Neural cell (in vitro differentiated cells): ENCODE data around the gene FAM193A. TPM values are rescaled to one million over a fixed set of nuclear protein-coding genes. Genes with fewer than 3 reads are reported as not detected.

ENCODE experiments used
- H2AFZ ChIP-seq: fragments of 200-600, 300-800 bp; sonication (generic), shearing (Covaris generic); 2 replicates; pipeline ENCODE4 v1.6.0; 2014; ENCODE audit warnings: low read depth, mild to moderate bottlenecking, antibody characterized with exemption, low read length, moderate library complexity
- H3F3A ChIP-seq: fragments of 200-600 bp; shearing (Covaris generic); 2 replicates; pipeline ENCODE4 v1.6.1; 2016; ENCODE audit warnings: mild to moderate bottlenecking, moderate library complexity, mixed read lengths, antibody characterized with exemption, low read length; ENCODE audit not compliant: insufficient read depth, poor library complexity, severe bottlenecking
- H3K27ac ChIP-seq: fragments of 200-600, 300-800 bp; sonication (generic), shearing (Covaris generic); 2 replicates; pipeline ENCODE4 v1.5.1; 2014; ENCODE audit warnings: mild to moderate bottlenecking, low read length, moderate library complexity
- H3K27me3 ChIP-seq: fragments of 300-800, 200-600 bp; sonication (generic), shearing (Covaris generic); 2 replicates; pipeline ENCODE4 v1.6.0; 2014; ENCODE audit warnings: mild to moderate bottlenecking, low read depth, low read length, moderate library complexity; ENCODE audit not compliant: insufficient read depth
- H3K36me3 ChIP-seq: fragments of 300-800, 200-600 bp; sonication (generic), shearing (Covaris generic); 2 replicates; pipeline ENCODE4 v1.5.1; 2014; ENCODE audit warnings: mild to moderate bottlenecking, antibody characterized with exemption, low read length, moderate library complexity; ENCODE audit not compliant: insufficient read depth
- H3K4me2 ChIP-seq: fragments of 300-800, 200-600 bp; sonication (generic), shearing (Covaris generic); 2 replicates; pipeline ENCODE4 v1.6.0; 2014; ENCODE audit warnings: mild to moderate bottlenecking, low read length
- H3K4me3 ChIP-seq: fragments of 300-800, 200-600 bp; sonication (generic), shearing (Covaris generic); 2 replicates; pipeline ENCODE4 v1.5.1; 2014; ENCODE audit warnings: mild to moderate bottlenecking, low read length, moderate library complexity
- H3K79me2 ChIP-seq: fragments of 200-600 bp; shearing (Covaris generic); replicated peaks from 2 replicates; pipeline ENCODE4 v1.6.0; 2014; ENCODE audit warnings: mild to moderate bottlenecking, low read length, moderate library complexity; ENCODE audit not compliant: insufficient read depth
- H3K9ac ChIP-seq: fragments of 300-800, 200-600 bp; sonication (generic), shearing (Covaris generic); 2 replicates; pipeline ENCODE4 v1.6.1; 2016; ENCODE audit warnings: mild to moderate bottlenecking, low read length, mixed read lengths
- H3K9me2 ChIP-seq: fragments of 200-600 bp; shearing (Covaris generic); 2 replicates; pipeline ENCODE4 v1.6.1; 2016; ENCODE audit warnings: mild to moderate bottlenecking, low read length, mixed read lengths; ENCODE audit not compliant: insufficient read depth
- H3K9me3 ChIP-seq: fragments of 200-600, 300-800 bp; sonication (generic), shearing (Covaris generic); 2 replicates; pipeline ENCODE4 v1.6.1; 2016; ENCODE audit warnings: mild to moderate bottlenecking, mixed run types, low read length, moderate library complexity, mixed read lengths
- H4K20me1 ChIP-seq: fragments of 200-600 bp; shearing (Covaris generic); 2 replicates; pipeline ENCODE4 v1.6.1; 2016; ENCODE audit warnings: mild to moderate bottlenecking, mixed run types; ENCODE audit not compliant: insufficient read depth
- EP300 ChIP-seq: fragments of 450-650 bp; conservative IDR thresholded peaks from 2 replicates; pipeline ENCODE4 v1.6.1; 2014; ENCODE audit warnings: antibody characterized with exemption, mild to moderate bottlenecking, moderate library complexity; ENCODE audit not compliant: poor library complexity, severe bottlenecking
- EZH2 ChIP-seq: fragments of 200-600, 300-800 bp; shearing (Covaris generic), sonication (generic); IDR thresholded peaks from 2 replicates; pipeline ENCODE4 v1.6.1; 2014; ENCODE audit warnings: antibody characterized with exemption, low read length, borderline replicate concordance, mild to moderate bottlenecking; ENCODE audit not compliant: insufficient read depth, poor library complexity, severe bottlenecking
- MXI1 ChIP-seq: fragments of 450-650 bp; conservative IDR thresholded peaks from 2 replicates; pipeline ENCODE4 v1.6.1; 2014; ENCODE audit warnings: antibody characterized with exemption, mild to moderate bottlenecking; ENCODE audit not compliant: poor library complexity, severe bottlenecking
- POLR2AphosphoS5 ChIP-seq: IDR thresholded peaks from 2 replicates; pipeline ENCODE4 v1.6.1; 2012
- RAD21 ChIP-seq: fragments of 450-650 bp; conservative IDR thresholded peaks from 2 replicates; pipeline ENCODE4 v1.6.1; 2014; ENCODE audit warnings: antibody characterized with exemption, mild to moderate bottlenecking, moderate library complexity
- SMC3 ChIP-seq: fragments of 450-650 bp; conservative IDR thresholded peaks from 2 replicates; pipeline ENCODE4 v1.6.1; 2014; ENCODE audit warnings: antibody characterized with exemption, mild to moderate bottlenecking, moderate library complexity; ENCODE audit not compliant: poor library complexity
- TAF1 ChIP-seq: IDR thresholded peaks from 2 replicates; pipeline ENCODE4 v1.6.1; 2012; ENCODE audit warnings: low read depth
- polyA plus RNA-seq: library from polyadenylated mRNA; depleted of rRNA; stranded (reverse); fragments of >200 nt; gene quantifications from 2 replicates; pipeline ENCODE4 v1.2.3, GENCODE V29; 2014
- TF ChIP-seq, protein P1 (sequence below): IDR thresholded peaks from 2 replicates; pipeline ENCODE4 v1.6.1; 2012; ENCODE audit warnings: borderline replicate concordance
- TF ChIP-seq, protein P2 (sequence below): fragments of 450-650 bp; IDR thresholded peaks from 2 replicates; pipeline ENCODE4 v1.5.1; 2014; ENCODE audit warnings: antibody characterized with exemption, mild to moderate bottlenecking, moderate library complexity; ENCODE audit not compliant: poor library complexity, severe bottlenecking

Gene FAM193A
- polyA plus RNA-seq, 1 donor from 2014 or later, result 11.6 TPM

DNA sequence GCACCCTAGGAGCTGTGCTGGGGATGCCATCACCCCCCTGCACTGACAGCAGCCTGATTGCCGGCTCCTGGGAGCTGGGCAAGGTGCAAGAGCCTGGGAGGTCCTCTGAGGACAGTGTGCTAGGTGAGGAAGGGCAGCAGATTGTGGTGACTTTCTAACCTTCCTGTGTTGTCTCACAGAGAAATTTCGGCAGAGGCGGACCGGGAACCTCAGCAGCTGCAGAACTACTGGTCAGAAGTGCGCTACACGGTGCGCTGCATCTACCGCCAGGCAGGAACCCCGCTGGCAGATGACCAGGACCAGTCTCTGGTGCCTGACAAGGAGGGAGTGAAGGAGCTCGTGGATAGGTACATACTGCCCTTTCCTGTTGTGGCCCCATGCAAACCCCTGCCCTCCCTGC lies 89.8 kb downstream of the FAM193A start:
- TF ChIP-seq SMC3, result no peak
- TF ChIP-seq EP300, result no peak
- no peak for TF ChIP-seq TAF1
- TF ChIP-seq, protein P1, sequence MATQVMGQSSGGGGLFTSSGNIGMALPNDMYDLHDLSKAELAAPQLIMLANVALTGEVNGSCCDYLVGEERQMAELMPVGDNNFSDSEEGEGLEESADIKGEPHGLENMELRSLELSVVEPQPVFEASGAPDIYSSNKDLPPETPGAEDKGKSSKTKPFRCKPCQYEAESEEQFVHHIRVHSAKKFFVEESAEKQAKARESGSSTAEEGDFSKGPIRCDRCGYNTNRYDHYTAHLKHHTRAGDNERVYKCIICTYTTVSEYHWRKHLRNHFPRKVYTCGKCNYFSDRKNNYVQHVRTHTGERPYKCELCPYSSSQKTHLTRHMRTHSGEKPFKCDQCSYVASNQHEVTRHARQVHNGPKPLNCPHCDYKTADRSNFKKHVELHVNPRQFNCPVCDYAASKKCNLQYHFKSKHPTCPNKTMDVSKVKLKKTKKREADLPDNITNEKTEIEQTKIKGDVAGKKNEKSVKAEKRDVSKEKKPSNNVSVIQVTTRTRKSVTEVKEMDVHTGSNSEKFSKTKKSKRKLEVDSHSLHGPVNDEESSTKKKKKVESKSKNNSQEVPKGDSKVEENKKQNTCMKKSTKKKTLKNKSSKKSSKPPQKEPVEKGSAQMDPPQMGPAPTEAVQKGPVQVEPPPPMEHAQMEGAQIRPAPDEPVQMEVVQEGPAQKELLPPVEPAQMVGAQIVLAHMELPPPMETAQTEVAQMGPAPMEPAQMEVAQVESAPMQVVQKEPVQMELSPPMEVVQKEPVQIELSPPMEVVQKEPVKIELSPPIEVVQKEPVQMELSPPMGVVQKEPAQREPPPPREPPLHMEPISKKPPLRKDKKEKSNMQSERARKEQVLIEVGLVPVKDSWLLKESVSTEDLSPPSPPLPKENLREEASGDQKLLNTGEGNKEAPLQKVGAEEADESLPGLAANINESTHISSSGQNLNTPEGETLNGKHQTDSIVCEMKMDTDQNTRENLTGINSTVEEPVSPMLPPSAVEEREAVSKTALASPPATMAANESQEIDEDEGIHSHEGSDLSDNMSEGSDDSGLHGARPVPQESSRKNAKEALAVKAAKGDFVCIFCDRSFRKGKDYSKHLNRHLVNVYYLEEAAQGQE, result no peak
- no peak for TF ChIP-seq MXI1
- no peak for TF ChIP-seq POLR2AphosphoS5
- no peak for TF ChIP-seq RAD21
- TF ChIP-seq EZH2, result no peak
- TF ChIP-seq, protein P2, sequence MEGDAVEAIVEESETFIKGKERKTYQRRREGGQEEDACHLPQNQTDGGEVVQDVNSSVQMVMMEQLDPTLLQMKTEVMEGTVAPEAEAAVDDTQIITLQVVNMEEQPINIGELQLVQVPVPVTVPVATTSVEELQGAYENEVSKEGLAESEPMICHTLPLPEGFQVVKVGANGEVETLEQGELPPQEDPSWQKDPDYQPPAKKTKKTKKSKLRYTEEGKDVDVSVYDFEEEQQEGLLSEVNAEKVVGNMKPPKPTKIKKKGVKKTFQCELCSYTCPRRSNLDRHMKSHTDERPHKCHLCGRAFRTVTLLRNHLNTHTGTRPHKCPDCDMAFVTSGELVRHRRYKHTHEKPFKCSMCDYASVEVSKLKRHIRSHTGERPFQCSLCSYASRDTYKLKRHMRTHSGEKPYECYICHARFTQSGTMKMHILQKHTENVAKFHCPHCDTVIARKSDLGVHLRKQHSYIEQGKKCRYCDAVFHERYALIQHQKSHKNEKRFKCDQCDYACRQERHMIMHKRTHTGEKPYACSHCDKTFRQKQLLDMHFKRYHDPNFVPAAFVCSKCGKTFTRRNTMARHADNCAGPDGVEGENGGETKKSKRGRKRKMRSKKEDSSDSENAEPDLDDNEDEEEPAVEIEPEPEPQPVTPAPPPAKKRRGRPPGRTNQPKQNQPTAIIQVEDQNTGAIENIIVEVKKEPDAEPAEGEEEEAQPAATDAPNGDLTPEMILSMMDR, result no peak
- H3K9ac ChIP-seq, result no peak overlapping the region
- peaks cover 16% of the 10 kb centered on the region for H3K79me2 ChIP-seq
- H3K4me3 ChIP-seq, result no peak overlapping the region
- H3K27ac ChIP-seq, result no peak overlapping the region
- H3K36me3 ChIP-seq, result no peaks in the 10 kb centered on the region
- no peak overlapping the region for H2AFZ ChIP-seq
- no peaks in the 10 kb centered on the region for H4K20me1 ChIP-seq
- H3K9me3 ChIP-seq, result no peaks in the 10 kb centered on the region
- no peaks in the 10 kb centered on the region for H3K9me2 ChIP-seq
- H3K4me2 ChIP-seq, result no peak overlapping the region
- H3K27me3 ChIP-seq, result no peaks in the 10 kb centered on the region
- no peaks in the 10 kb centered on the region for H3F3A ChIP-seq

DNA sequence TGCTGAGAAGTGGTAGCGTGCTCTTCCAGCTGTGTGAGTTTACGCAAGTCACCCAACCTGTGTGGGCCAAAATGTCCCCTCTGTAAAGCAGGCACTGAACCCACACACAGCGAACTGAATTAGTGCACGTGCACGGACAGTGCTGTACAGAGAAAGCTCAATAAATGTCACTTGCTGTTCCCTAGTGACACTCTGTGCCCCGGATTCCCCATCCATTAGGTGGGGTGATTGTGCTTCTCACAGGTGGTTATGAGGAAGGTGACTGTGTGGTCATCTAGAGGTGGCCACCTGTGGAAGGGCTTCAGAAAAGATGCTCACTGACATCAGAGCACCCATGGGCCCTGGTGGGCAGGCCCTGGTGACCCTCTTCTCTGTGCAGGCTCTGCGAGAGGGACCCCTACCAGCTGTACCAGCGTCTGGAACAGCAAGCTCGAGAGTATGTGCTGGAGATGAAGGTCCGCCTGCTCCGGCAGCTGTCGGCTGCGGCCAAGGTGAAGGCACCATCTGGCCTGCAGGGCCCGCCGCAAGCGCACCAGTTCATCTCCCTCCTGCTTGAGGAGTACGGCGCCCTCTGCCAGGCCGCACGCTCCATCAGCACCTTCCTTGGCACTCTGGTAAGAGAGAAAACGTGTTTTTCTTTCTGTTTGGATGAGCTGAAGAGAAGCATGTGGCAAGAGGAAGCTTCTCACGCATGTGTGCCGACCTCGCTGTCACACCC lies 94.3 kb downstream of the FAM193A start:
- H3K9me2 ChIP-seq, result no peaks in the 10 kb centered on the region
- H3K27me3 ChIP-seq, result no peaks in the 10 kb centered on the region
- H4K20me1 ChIP-seq, result no peaks in the 10 kb centered on the region
- H3K27ac ChIP-seq, result no peak overlapping the region
- TF ChIP-seq SMC3 (no peak), RAD21 (no peak), EZH2 (no peak), MXI1 (no peak), EP300 (no peak), TAF1 (no peak), POLR2AphosphoS5 (no peak)
- TF ChIP-seq, protein P1, result no peak
- TF ChIP-seq, protein P2, result no peak
- no peaks in the 10 kb centered on the region for H3F3A ChIP-seq
- no peak overlapping the region for H2AFZ ChIP-seq
- no peak overlapping the region for H3K4me2 ChIP-seq
- H3K9me3 ChIP-seq, result no peaks in the 10 kb centered on the region
- no peak overlapping the region for H3K4me3 ChIP-seq
- peaks cover 3% of the 10 kb centered on the region for H3K79me2 ChIP-seq
- no peak overlapping the region for H3K9ac ChIP-seq
- H3K36me3 ChIP-seq, result no peaks in the 10 kb centered on the region
